Measurements from ENCODE around the gene SAXO1. TPM values are rescaled to one million over a fixed set of nuclear protein-coding genes. Genes with fewer than 3 reads are reported as not detected.
A peak's percentile ranks its signal among the peaks of the same experiment; 100 is the strongest.

SAXO1 gene
- total and polyA plus RNA-seq, 3 donors from 2014 or later = 25.8 to 103 (median 44.0) TPM

GRCh38 chr9:19050637-19051591, 17.9 kb upstream of the SAXO1 start:
- H3K9me3 ChIP-seq = no peaks in the 10 kb centered on the region
- no peak for TF ChIP-seq CTCF (IDR thresholded peaks at IDR 0.05)
- TF ChIP-seq POLR2A (IDR thresholded peaks at IDR 0.05) = no peak
- intact Hi-C loops (cut with DNase I; ENCODE audit: low total_unique reads) = no loop called here
- H3K27me3 ChIP-seq = no peaks in the 10 kb centered on the region
- peaks cover 14% of the 10 kb centered on the region for H3K4me1 ChIP-seq
- peak overlapping the region; percentile 96 to 98 for H3K4me3 ChIP-seq
- peak overlapping the region in 1 of 2 donors; percentile 99 for H3K27ac ChIP-seq
- WGBS, 2 donors = 53 to 59% methylated on average over 12 of the region's 12 CpGs
- DNase-seq = no peak
- no peaks in the 10 kb centered on the region for H3K36me3 ChIP-seq (ENCODE audit: low read depth, missing control alignments)

- DNase-seq = peak; percentile 32
- Histone ChIP-seq H3K9me3 (no peaks in the 10 kb centered on the region), H3K27me3 (no peaks in the 10 kb centered on the region), H3K27ac (peak overlapping the region; percentile 98 to 99), H3K4me3 (peak overlapping the region; percentile 96 to 98), H3K36me3 (ENCODE audit: low read depth, missing control alignments) (no peaks in the 10 kb centered on the region), H3K4me1 (peaks cover 14% of the 10 kb centered on the region)
- WGBS, 2 donors = 4% methylated on average over 31 to 33 of the region's 33 CpGs
- intact Hi-C loops (cut with DNase I; ENCODE audit: low total_unique reads) = loop anchor here (10.0 kb wide), 1 partner anchor 395 kb away; no protein-coding TSS in a partner anchor
- no peak for TF ChIP-seq CTCF (IDR thresholded peaks at IDR 0.05)
- TF ChIP-seq POLR2A (IDR thresholded peaks at IDR 0.05) = no peak
These were observed 17.1 kb upstream of the SAXO1 start for GRCh38 chr9:19049917-19050636.

GRCh38 chr9:19048966-19049916, 16.2 kb upstream of the SAXO1 start, which contains the start of gene RRAGA:
TSS of gene RRAGA (plus strand) at chr9:19049427. CDS start at chr9:19049660, 233 bp downstream.
- intact Hi-C loops (cut with DNase I; ENCODE audit: low total_unique reads) = loop anchor here (10.0 kb wide), 1 partner anchor 396 kb away; no protein-coding TSS in a partner anchor
- Histone ChIP-seq H3K4me1 (peaks cover 14% of the 10 kb centered on the region), H3K4me3 (peak within 1 kb of the TSS; percentile 96 to 98), H3K27ac (peak within 1 kb of the TSS; percentile 98 to 99), H3K27me3 (no peaks in the 10 kb centered on the region), H3K9me3 (no peaks in the 10 kb centered on the region), H3K36me3 (ENCODE audit: low read depth, missing control alignments) (no peaks in the 10 kb centered on the region)
- peak; percentile 29 for TF ChIP-seq POLR2A (IDR thresholded peaks at IDR 0.05)
- TF ChIP-seq CTCF (IDR thresholded peaks at IDR 0.05) = peak; percentile 89 to 92 (median 91)
- peak; percentile 94 for DNase-seq
- 0% methylated on average over 20 to 59 of the region's 82 CpGs for WGBS, 2 donors

DNA sequence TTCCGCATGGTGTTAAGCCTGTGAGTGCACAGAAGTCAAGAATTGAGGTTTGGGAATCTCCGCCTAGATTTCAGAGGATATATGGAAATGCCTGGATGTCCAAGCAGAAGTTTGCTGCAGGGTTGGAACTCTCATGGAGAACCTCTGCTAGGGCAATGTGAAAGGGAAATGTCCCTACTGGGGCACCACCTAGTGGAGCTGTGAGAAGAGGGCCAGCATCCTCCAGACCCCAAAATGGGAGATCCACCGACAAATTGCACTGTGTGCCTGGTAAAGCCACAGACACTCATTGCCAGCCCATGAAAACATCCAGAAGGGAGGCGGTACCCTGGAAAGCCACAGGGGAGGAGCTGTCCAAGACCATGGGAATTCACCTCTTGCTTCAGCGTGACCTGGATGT, 3.6 kb upstream of the SAXO1 start:
- DNase-seq = no peak
- Histone ChIP-seq H3K36me3 (ENCODE audit: low read depth, missing control alignments) (no peaks in the 10 kb centered on the region), H3K4me3 (no peak overlapping the region), H3K27me3 (no peaks in the 10 kb centered on the region), H3K9me3 (no peaks in the 10 kb centered on the region), H3K27ac (no peak overlapping the region), H3K4me1 (no peaks in the 10 kb centered on the region)
- intact Hi-C loops (cut with DNase I; ENCODE audit: low total_unique reads) = loop anchor here (5.0 kb wide), 1 partner anchor 1746 kb away; no protein-coding TSS in a partner anchor
- 92 to 100% methylated on average over 2 to 5 of the region's 5 CpGs for WGBS, 2 donors
- no peak for TF ChIP-seq POLR2A (IDR thresholded peaks at IDR 0.05)

All from testis (tissue), 3 donors.